KMS-11 (cell line): ENCODE results near the gene C9orf72.

Experiments used
- H2AFZ ChIP-seq: fragments of 200-600 bp; sonication (generic); 2 replicates; pipeline ENCODE4 v1.6.1; 2016; ENCODE audit warnings: antibody characterized with exemption, mixed run types, low read depth
- H3K27ac ChIP-seq: fragments of 200-600 bp; sonication (generic); 2 replicates; pipeline ENCODE4 v1.6.1; 2016; ENCODE audit warnings: mild to moderate bottlenecking, mixed run types
- H3K27me3 ChIP-seq: fragments of 200-600 bp; sonication (generic); 2 replicates; pipeline ENCODE4 v1.6.1; 2017; ENCODE audit warnings: mild to moderate bottlenecking, low read depth, mixed run types, moderate library complexity; ENCODE audit not compliant: insufficient read depth
- H3K36me3 ChIP-seq: fragments of 200-600 bp; sonication (generic); 2 replicates; pipeline ENCODE4 v1.6.1; 2017; ENCODE audit warnings: mild to moderate bottlenecking, mixed run types; ENCODE audit not compliant: insufficient read depth
- H3K4me1 ChIP-seq: fragments of 200-600 bp; sonication (generic); 2 replicates; pipeline ENCODE4 v1.6.1; 2016; ENCODE audit warnings: mild to moderate bottlenecking, low read depth, mixed run types; ENCODE audit not compliant: poor library complexity, severe bottlenecking
- H3K4me2 ChIP-seq: fragments of 200-600 bp; sonication (generic); 2 replicates; pipeline ENCODE4 v1.7.0; 2016; ENCODE audit warnings: mild to moderate bottlenecking, mixed run types
- H3K4me3 ChIP-seq: fragments of 200-600 bp; sonication (generic); IDR thresholded peaks from 2 replicates; pipeline ENCODE4 v1.6.1; 2017; ENCODE audit warnings: low read depth, low read length, mixed read lengths; ENCODE audit not compliant: insufficient read depth
- H3K79me2 ChIP-seq: fragments of 200-600 bp; sonication (generic); 2 replicates; pipeline ENCODE4 v1.6.1; 2016; ENCODE audit warnings: low read depth, mixed run types; ENCODE audit not compliant: insufficient read depth
- H3K9ac ChIP-seq: fragments of 200-600 bp; sonication (generic); 2 replicates; pipeline ENCODE4 v1.6.1; 2016; ENCODE audit warnings: mild to moderate bottlenecking, mixed run types
- H4K20me1 ChIP-seq: fragments of 200-600 bp; sonication (generic); 2 replicates; pipeline ENCODE4 v1.6.1; 2016; ENCODE audit warnings: mild to moderate bottlenecking, mixed run types; ENCODE audit not compliant: insufficient read depth
- CTCF ChIP-seq: fragments of 200-600 bp; sonication (generic); conservative IDR thresholded peaks from 2 replicates; pipeline ENCODE4 v1.6.1; 2017; ENCODE audit warnings: low read depth, mild to moderate bottlenecking, antibody characterized with exemption, low read length, moderate library complexity, mixed read lengths

C9orf72 gene

GRCh38 chr9:27539479-27540441, 33.5 kb downstream of the C9orf72 start:
- no peak overlapping the region for H3K9ac ChIP-seq
- H3K27ac ChIP-seq: no peak overlapping the region
- no peaks in the 10 kb centered on the region for H3K79me2 ChIP-seq
- H3K36me3 ChIP-seq: no peaks in the 10 kb centered on the region
- TF ChIP-seq CTCF: no peak
- H3K4me1 ChIP-seq: peaks cover 7% of the 10 kb centered on the region
- no peak overlapping the region for H2AFZ ChIP-seq
- no peaks in the 10 kb centered on the region for H4K20me1 ChIP-seq
- no peak overlapping the region for H3K4me2 ChIP-seq
- no peaks in the 10 kb centered on the region for H3K27me3 ChIP-seq
- no peak overlapping the region for H3K4me3 ChIP-seq

GRCh38 chr9:27538647-27539046, 34.6 kb downstream of the C9orf72 start:
- Histone ChIP-seq H3K4me3 (no peak overlapping the region), H3K36me3 (no peaks in the 10 kb centered on the region), H2AFZ (no peak overlapping the region), H3K79me2 (no peaks in the 10 kb centered on the region), H3K4me2 (no peak overlapping the region), H3K4me1 (peaks cover 7% of the 10 kb centered on the region), H3K27me3 (no peaks in the 10 kb centered on the region), H3K27ac (no peak overlapping the region), H3K9ac (no peak overlapping the region), H4K20me1 (no peaks in the 10 kb centered on the region)
- TF ChIP-seq CTCF: no peak

- TF ChIP-seq CTCF: no peak
- Histone ChIP-seq H3K4me1 (peaks cover 7% of the 10 kb centered on the region), H3K4me3 (no peak overlapping the region), H3K4me2 (no peak overlapping the region), H3K36me3 (no peaks in the 10 kb centered on the region), H3K27me3 (no peaks in the 10 kb centered on the region), H2AFZ (no peak overlapping the region), H3K79me2 (no peaks in the 10 kb centered on the region), H3K27ac (no peak overlapping the region), H3K9ac (no peak overlapping the region), H4K20me1 (no peaks in the 10 kb centered on the region)
Measured at GRCh38 chr9:27537756-27538155, 35.5 kb downstream of the C9orf72 start.

GRCh38 chr9:27537027-27537435, 36.2 kb downstream of the C9orf72 start:
- no peaks in the 10 kb centered on the region for H3K79me2 ChIP-seq
- no peaks in the 10 kb centered on the region for H4K20me1 ChIP-seq
- H3K27me3 ChIP-seq: no peaks in the 10 kb centered on the region
- H3K27ac ChIP-seq: no peak overlapping the region
- TF ChIP-seq CTCF: no peak
- H3K9ac ChIP-seq: no peak overlapping the region
- no peaks in the 10 kb centered on the region for H3K36me3 ChIP-seq
- H3K4me2 ChIP-seq: no peak overlapping the region
- peaks cover 7% of the 10 kb centered on the region for H3K4me1 ChIP-seq
- H2AFZ ChIP-seq: no peak overlapping the region
- no peak overlapping the region for H3K4me3 ChIP-seq
